K562 (cell line): ENCODE measurements around the gene WLS.

Experiments used
- GABPB2 ChIP-seq: fragments of 250-450 bp; sonication (Bioruptor Pico); conservative IDR thresholded peaks from 2 replicates; pipeline ENCODE4 v1.5.1; 2021; ENCODE audit warnings: mild to moderate bottlenecking
- ZEB2 ChIP-seq: fragments of 450-650 bp; IDR thresholded peaks from 2 replicates; pipeline ENCODE4 v1.6.1; 2016
- TF ChIP-seq, protein P1 (sequence below): fragments of 250-450 bp; sonication (Bioruptor Pico); IDR thresholded peaks from 2 replicates; pipeline ENCODE4 v1.8.0; 2021; ENCODE audit warnings: moderate library complexity, mild to moderate bottlenecking, inconsistent platforms

DNA sequence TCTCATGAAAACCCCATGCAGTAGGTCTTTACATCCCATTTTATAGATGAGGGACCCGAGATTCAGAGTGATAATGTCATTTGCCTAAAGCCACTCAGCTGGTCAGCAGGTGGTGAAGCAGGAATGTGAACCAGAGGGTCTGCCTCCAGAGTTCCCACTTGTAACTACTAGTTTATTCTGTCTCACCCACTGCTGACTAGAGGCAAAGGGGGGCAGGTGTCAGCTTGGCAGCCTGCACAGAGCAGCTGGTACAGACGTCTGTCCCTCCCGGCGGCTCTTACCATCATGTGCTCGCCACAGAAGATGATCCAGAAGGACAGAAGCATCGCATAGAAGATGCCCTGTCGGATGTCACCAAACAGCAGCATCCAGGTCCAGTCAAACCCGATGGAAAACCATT, 82.4 kb downstream of the WLS start:
- TF ChIP-seq, protein P1, sequence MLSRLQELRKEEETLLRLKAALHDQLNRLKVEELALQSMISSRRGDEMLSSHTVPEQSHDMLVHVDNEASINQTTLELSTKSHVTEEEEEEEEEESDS, result no peak
- TF ChIP-seq ZEB2 (no peak), GABPB2 (CRISPR knock-in tag) (no peak)
